ENCODE measurements around the gene SLC1A4.

GRCh38 chr2:65062843-65063825 lies 73.9 kb downstream of the SLC1A4 start:
- TF ChIP-seq POLR2AphosphoS5 (IDR thresholded peaks at IDR 0.05; ENCODE audit: borderline replicate concordance, low read depth, low read length) = no peak
- no peak for TF ChIP-seq EZH2 (IDR thresholded peaks at IDR 0.05)
- TF ChIP-seq FOXP2 (optimal IDR thresholded peaks at IDR 0.05; ENCODE audit: control extremely low read depth, extremely low read length, insufficient read depth) = no peak

All from SK-N-MC (cell line).